NB4 (cell line): ENCODE results near the gene POFUT1.
"Not testable (repeated sequence)": the region's sequence is repeated elsewhere in the genome, so short reads cannot be mapped to it uniquely, and the experiment has no call there.

Source experiments
- DNase-seq: peaks from one replicate; pipeline ENCODE4 v3.0.0; 2010; ENCODE audit warnings: low read depth
- H3K4me3 ChIP-seq: one replicate; pipeline ENCODE4 v1.5.1; 2011; ENCODE audit warnings: mild to moderate bottlenecking, low read depth, low read length, moderate library complexity
- MYC ChIP-seq: IDR thresholded peaks from 2 replicates; pipeline ENCODE4 v1.6.1; 2011; ENCODE audit warnings: low read depth, low read length
- POLR2A ChIP-seq: IDR thresholded peaks from 2 replicates; pipeline ENCODE4 v1.6.1; 2011; ENCODE audit warnings: mild to moderate bottlenecking; ENCODE audit not compliant: insufficient read length; ENCODE audit errors: extremely low read depth
- TF ChIP-seq, protein P1 (sequence below): IDR thresholded peaks from one replicate; pipeline ENCODE4 v1.5.1; 2012; ENCODE audit warnings: low read depth, low read length
- TF ChIP-seq, protein P2 (sequence below): IDR thresholded peaks from 2 replicates; pipeline ENCODE4 v1.6.1; 2011; ENCODE audit warnings: low read depth, low read length

Gene POFUT1

DNA sequence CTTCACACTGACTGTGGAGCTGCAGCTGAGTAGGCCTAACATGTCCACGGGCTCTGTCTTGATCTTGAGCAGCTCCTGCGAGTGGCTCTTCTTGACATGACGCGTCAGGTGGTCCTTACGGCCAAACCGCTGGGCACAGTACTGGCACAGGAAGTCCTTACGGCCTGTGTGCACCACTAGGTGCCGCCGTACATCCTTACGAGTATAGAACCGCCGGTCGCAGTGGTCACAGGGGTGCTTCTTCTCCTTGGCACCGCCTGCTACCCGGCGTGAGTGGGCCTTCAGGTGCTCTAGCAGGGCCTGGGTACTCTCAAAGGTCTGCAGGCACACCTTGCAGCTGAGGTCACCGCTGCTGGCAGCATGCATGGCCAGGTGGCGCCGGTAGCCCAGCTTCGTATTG is 10.5 kb upstream of the POFUT1 start:
- not testable (repeated sequence) for H3K4me3 ChIP-seq
- TF ChIP-seq, protein P1, sequence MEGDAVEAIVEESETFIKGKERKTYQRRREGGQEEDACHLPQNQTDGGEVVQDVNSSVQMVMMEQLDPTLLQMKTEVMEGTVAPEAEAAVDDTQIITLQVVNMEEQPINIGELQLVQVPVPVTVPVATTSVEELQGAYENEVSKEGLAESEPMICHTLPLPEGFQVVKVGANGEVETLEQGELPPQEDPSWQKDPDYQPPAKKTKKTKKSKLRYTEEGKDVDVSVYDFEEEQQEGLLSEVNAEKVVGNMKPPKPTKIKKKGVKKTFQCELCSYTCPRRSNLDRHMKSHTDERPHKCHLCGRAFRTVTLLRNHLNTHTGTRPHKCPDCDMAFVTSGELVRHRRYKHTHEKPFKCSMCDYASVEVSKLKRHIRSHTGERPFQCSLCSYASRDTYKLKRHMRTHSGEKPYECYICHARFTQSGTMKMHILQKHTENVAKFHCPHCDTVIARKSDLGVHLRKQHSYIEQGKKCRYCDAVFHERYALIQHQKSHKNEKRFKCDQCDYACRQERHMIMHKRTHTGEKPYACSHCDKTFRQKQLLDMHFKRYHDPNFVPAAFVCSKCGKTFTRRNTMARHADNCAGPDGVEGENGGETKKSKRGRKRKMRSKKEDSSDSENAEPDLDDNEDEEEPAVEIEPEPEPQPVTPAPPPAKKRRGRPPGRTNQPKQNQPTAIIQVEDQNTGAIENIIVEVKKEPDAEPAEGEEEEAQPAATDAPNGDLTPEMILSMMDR: peak; percentile 2

DNA sequence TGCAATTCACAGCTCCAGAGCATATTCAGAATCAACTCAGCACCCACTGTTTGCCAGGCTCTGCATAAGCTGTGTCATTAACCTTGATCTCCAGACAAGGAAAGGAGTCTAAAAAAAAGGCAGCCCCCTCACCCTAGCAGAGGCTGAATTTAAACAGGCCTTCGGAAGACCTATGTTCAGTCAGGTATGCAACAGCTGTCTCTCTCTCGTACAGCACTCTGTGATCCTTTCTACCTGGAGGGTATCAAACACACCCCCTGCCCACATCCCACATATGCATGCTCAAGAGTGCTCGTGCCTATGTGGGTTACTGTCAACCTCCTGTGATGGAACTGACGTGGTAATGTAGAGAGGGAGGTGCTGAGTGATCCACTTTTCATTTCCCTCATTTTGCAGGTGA is 8.7 kb upstream of the POFUT1 start:
- H3K4me3 ChIP-seq: no peak overlapping the region
- TF ChIP-seq, protein P2, sequence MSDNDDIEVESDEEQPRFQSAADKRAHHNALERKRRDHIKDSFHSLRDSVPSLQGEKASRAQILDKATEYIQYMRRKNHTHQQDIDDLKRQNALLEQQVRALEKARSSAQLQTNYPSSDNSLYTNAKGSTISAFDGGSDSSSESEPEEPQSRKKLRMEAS: no peak
- no peak for TF ChIP-seq MYC
- TF ChIP-seq, protein P1: no peak
- no peak for TF ChIP-seq POLR2A
- no peak for DNase-seq

More for the DNA sequence above, 10.5 kb upstream of the POFUT1 start:
- DNase-seq: peak; percentile 41

DNA sequence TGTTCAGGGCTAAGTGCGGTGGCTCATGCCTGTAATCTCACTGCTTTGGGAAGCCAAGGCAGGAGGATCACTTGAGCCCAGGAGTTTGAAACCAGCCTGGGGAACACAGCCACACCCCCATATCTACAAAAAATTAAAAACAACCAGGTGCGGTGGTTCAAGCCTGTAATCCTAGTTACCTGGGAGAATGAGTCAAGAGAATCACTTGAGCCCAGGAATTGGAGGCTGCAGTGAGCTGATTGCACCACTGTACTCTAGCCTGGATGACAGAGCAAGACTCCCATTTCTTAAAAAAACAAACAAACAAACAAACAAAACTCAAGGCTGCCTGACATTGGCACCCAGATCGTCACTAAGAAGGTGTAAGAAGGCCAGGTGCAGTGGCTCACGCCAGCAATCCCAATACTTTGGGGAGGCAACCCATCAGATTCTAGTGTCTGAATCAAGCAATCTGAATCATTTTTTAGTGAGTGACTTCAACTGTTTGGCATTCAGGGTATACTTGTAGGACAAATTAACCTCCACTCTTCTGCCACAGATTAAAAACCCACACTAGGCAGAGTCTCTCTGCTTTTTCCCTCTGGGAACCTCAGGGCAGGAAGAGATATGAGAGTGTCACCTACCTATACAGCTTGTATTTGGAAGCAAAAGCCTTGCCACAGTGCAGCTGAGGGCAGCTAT is 6.2 kb upstream of the POFUT1 start:
- TF ChIP-seq, protein P2: no peak
- TF ChIP-seq, protein P1: no peak
- TF ChIP-seq POLR2A (no peak), MYC (no peak)
- no peak overlapping the region for H3K4me3 ChIP-seq
- no peak for DNase-seq

DNA sequence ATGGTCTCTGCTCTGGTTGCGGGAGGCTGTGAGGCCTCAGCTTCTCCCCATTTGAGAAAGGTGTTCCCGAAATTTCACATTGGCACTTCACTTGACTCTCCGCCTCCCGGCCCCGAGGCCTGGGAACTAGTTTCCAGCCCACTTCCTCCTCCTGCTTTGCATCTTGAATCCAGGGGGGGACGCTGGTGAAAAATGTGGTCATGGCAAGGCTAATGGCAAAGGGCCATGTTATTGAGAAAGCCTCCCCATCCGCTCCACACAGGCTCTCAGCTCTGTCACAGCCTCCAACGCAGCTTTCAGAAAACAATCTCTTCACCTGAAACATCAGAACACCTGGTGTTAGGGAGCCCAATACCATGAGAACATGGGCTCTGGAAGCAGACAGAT is 5.7 kb upstream of the POFUT1 start:
- TF ChIP-seq, protein P1: no peak
- no peak for TF ChIP-seq MYC
- TF ChIP-seq POLR2A: no peak
- TF ChIP-seq, protein P2: no peak
- no peak for DNase-seq
- no peak overlapping the region for H3K4me3 ChIP-seq

DNA sequence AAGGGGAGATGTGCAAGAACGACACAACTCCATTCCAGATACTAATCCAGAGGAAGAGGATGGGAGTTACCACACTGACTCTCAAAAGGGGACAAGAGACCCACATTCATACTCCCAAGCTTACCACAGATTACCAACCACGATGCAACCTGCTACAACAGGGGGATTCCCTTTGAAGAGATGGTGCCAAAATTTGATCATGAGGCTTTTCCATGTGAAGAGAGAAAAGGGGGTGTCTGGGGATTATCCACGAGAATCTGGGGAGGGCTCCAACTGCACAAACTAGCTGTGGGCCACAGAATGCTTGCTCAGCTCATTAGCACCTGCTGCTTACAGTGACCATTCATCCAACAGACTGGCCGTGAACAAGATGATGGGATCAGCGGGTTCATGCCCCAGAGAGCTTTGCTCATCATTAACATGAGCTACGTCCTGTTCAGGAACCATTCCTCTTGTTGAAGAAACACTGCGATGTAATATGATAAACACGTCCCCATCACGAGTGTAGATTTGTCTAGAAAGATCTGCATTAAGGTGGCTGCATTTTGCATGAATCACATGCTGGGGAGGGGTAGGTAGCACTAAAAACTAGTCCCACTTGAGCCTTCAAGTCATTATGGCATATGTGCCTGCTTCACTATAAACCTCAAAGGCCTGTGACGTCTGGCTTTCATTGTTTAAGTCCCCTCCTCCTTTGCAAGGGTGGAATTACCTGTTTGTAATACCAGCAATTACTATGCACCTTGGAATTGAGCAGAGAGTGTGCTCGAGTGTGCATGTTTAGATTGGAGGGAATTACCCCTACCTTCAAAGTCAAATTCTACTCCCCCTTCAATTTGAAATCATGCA is 4.1 kb upstream of the POFUT1 start:
- H3K4me3 ChIP-seq: peak overlapping the region; percentile 93
- DNase-seq: no peak
- TF ChIP-seq POLR2A (no peak), MYC (no peak)
- TF ChIP-seq, protein P1: no peak
- TF ChIP-seq, protein P2: no peak
